GM18951 (cell line): ENCODE results near the gene RBFOX1.

ENCODE experiments used
- POLR2A ChIP-seq: IDR thresholded peaks from 4 replicates; pipeline ENCODE4 v1.6.1; 2011; ENCODE audit warnings: mild to moderate bottlenecking; ENCODE audit not compliant: insufficient read length, insufficient read depth; ENCODE audit errors: extremely low read depth
- in situ Hi-C: fragments of 300-500 bp; cut with MboI; formaldehyde crosslinking; loops from one replicate; pipeline ENCODE4 v1.12.0; 2022; ENCODE audit warnings: low sequenced_read_pairs, mixed read lengths, inconsistent platforms; ENCODE audit not compliant: unreplicated experiment

RBFOX1 gene

GRCh38 chr16:7332611-7333010 is at the start of gene RBFOX1:
Gene RBFOX1, plus strand, starts transcription at chr16:7332845.
- in situ Hi-C loops, result no loop called here
- no peak for TF ChIP-seq POLR2A

DNA sequence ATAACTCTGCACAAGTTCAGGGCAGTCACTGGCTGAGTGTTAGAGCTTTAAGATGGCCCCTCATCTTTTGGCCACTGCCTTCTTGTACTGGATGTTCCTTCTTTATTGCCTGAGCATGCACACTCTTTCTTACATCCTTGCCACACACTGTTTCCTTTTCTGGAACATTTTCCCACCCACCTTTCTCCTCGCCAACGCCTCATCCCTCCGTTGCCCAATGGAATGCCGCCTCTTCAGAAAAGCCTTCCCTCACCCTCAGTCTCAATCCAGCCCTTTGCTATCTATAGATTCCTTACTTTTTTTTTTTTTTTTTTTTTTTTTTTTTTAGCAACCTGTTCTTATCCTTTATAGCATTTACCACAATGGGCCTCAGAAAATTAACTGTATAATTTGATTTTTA is 47.9 kb upstream of the RBFOX1 start:
- in situ Hi-C loops, result no loop called here
- TF ChIP-seq POLR2A, result no peak

- no peak for TF ChIP-seq POLR2A
- in situ Hi-C loops, result no loop called here
These were observed 47.1 kb upstream of the RBFOX1 start for GRCh38 chr16:7285520-7285919.

DNA sequence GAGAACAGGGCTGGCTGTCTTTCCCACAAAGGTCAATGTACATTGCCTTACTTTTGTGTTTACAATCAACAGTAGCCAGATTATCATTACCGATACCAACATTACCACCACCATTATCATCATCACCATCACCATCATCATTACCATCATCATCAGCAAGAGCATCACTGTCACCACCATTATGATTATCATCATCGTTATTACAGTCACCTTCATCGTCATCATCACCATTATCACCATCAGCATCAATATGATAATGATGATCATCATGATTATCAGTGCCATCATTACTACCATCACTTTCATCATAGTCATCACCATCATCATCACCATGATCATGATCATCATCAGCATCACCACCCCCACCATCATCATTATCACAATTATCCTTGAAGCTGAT is 43.3 kb upstream of the RBFOX1 start:
- in situ Hi-C loops, result no loop called here
- TF ChIP-seq POLR2A, result no peak

DNA sequence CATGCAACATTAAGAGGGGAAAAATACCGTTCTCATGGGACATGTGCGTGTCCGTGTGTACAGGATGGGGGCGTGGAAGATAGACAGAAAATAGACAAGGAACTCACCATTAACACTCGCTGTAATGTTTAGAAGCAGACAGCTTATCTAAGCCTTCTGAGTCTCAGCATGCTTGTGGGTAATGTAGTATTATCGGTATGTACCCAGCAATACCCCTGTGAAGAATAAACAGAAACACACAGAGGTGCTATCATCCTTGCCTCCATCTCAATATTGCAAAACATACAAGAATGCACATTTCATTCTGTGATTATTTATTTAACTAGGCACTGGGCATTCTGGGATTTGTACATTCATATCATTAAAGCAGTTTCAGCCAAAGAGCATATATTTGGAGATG is 42.0 kb upstream of the RBFOX1 start:
- in situ Hi-C loops, result no loop called here
- no peak for TF ChIP-seq POLR2A

DNA sequence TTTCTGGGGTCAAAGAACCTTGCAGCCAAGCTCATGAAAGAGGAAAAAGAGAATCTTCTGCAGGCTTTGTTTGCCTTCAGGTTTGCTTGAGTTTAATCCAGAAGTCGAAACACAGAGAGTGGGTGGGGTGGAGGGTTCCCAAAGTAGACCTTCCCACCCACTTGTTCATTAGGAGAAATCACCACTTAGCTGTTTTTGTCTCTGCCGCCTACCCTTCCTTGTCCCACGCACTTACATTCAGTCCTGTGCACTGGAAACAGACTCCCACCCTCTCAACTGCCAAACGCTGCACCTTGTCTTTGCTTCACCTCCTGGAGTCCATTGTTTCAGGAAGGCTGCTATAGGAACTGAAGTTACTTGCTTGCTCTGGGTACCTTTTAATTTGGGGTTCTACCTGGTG is 38.6 kb upstream of the RBFOX1 start:
- in situ Hi-C loops, result no loop called here
- no peak for TF ChIP-seq POLR2A

GRCh38 chr16:7303052-7303610 is 29.5 kb upstream of the RBFOX1 start:
- in situ Hi-C loops, result no loop called here
- no peak for TF ChIP-seq POLR2A

DNA sequence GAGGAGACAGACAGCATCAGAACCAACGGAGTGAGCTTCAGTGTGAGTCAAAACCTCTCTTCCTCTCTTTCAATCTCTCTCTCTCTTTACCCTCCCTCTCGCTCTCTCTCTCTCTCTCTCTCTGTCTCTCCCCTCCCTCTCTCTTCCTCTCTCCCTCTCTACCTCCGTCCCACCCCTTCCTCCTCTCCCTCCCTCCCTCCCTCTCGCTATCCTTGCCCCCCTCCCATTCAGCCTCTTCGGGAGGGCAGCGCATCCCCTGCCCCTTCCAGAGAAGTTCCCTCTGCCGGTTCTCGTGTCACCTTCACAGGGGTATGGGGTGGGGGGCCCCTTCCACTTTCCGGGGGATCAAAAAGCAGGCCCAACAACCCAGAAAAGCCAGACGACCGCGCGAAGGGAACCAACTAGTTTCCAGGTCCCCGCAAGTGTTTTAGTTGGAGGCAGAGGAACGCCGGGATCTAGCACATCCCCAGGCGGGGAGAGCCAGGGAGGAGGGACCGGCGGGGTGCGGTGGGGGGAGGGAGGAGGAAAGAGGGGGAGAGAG is 28.9 kb upstream of the RBFOX1 start:
- TF ChIP-seq POLR2A, result no peak
- in situ Hi-C loops, result no loop called here

GRCh38 chr16:7304279-7304678 is 28.4 kb upstream of the RBFOX1 start:
- TF ChIP-seq POLR2A, result no peak
- in situ Hi-C loops, result no loop called here

DNA sequence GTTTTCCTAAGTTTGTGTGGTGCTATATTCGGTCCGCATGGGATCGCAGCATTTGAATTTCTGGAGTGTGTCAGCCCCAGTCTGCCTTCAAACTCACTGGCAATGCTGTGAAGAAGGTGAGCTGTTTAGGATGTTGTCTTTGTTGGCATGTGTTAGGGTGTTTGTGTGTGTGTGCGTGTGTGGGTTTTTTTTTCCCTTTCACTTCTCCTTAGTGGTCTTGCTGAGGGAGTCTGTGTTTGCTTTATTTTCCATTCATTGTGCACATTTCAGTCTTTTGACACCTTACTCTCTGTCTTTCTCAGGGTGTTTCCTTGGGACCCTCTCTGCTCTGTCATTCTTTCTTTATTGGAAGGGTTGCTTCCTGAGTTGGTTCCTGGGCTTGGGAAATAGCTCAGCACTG is 27.7 kb upstream of the RBFOX1 start:
- no peak for TF ChIP-seq POLR2A
- in situ Hi-C loops, result no loop called here

- in situ Hi-C loops, result no loop called here
- TF ChIP-seq POLR2A, result no peak
These were observed 19.5 kb upstream of the RBFOX1 start for GRCh38 chr16:7313170-7313569.

GRCh38 chr16:7314163-7314562 is 18.5 kb upstream of the RBFOX1 start:
- in situ Hi-C loops, result no loop called here
- no peak for TF ChIP-seq POLR2A

DNA sequence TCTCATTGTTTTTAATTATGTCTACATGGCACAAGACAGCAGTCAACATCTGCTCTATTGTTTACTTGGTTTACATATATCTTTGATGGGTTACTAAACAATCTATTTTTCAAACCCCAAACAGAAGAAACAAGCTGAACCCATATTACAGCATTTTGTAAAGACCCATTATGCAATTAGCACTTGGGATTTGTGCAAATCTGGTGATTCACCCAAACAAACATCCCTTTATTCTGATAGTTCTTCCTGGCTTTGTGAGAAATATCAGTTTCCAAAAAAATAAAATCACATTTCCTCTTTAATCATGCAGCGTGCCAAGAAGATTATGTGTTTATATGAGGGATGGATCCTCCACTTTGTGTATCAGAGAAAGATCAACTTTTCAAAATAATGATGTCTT is 16.8 kb upstream of the RBFOX1 start:
- in situ Hi-C loops, result no loop called here
- TF ChIP-seq POLR2A, result no peak

DNA sequence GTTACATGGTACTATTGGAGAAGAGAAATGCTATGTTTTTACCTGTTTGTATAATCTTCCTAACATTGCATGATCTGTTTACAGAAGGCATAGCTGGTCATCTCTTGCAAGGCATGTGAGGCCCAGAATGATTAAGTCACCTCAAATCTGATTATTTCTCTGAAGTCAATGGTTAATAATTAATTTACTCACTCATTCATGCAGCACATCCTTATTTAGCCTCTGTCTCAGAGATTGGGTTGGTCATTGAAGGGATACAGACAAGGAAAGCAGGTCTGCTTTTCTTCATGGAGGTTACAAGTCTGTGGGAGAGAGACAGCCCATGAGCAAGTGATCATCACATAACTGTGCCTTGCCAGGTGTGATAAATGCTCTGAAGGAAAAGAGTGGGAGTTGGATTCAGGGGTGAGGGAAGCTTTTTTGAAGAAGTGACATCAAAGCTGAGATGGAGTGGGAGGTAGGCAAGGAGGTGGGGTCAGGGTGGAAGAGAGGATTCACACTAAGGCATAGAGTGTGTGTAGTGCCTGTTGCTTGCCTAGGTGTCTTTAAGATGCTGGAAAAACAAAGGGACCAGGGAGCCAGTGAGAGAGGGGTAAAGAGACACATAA is 16.3 kb upstream of the RBFOX1 start:
- no peak for TF ChIP-seq POLR2A
- in situ Hi-C loops, result no loop called here
